ENCODE data around the gene ZNF800. TPM values are rescaled to one million over a fixed set of nuclear protein-coding genes. Genes with fewer than 3 reads are reported as not detected.

The ZNF800 gene
- total and polyA plus RNA-seq, 2 of the 8 experiments (the other 6 are each of a cell fraction or from before 2014, with no cell fraction given) = 1.0 to 6.5 TPM

- ChIA-PET CTCF (ENCODE audit: partially characterized antibody) (interaction anchor here (0.9 to 4.9 kb wide), 6 partner anchors 11 to 82 kb away, joined by 3 to 25 read pairs (median 4); no protein-coding TSS in a partner anchor), POLR2A (ENCODE audit: partially characterized antibody) (no interaction called here)
- Histone ChIP-seq H3K23me2 (ENCODE audit: low read depth, low read length) (no peaks in the 10 kb centered on the region), H3K56ac (replicated peaks; ENCODE audit: insufficient read length, low read depth, low read length) (no peak overlapping the region), H3K27me3 (replicated peaks in 1 of 4; ENCODE audit: control insufficient read depth in 3 of 4, extremely low read depth in 1 of 4, insufficient read depth in 3 of 4, low read length in 3 of 4) (no peaks in the 10 kb centered on the region), H3K79me2 (ENCODE audit: control insufficient read depth in 1 of 2, insufficient read depth in 2 of 2, low read length in 2 of 2) (no peaks in the 10 kb centered on the region), H3K23ac (ENCODE audit: insufficient read length) (no peak overlapping the region), H4K5ac (ENCODE audit: insufficient read length, low read depth, low read length) (no peak overlapping the region), H4K20me1 (replicated peaks in 1 of 2; ENCODE audit: control insufficient read depth in 1 of 2, insufficient read depth in 2 of 2, low read length in 2 of 2) (no peaks in the 10 kb centered on the region), H2BK12ac (ENCODE audit: low read depth, low read length) (no peak overlapping the region), H2BK120ac (replicated peaks; ENCODE audit: low read depth, low read length) (no peak overlapping the region), H3K4ac (replicated peaks; ENCODE audit: insufficient read length, low read depth, low read length) (no peak overlapping the region), H3K9ac (replicated peaks in 1 of 4; ENCODE audit: extremely low read depth in 1 of 4, low read depth in 3 of 4, low read length in 3 of 4) (no peak overlapping the region), H3K4me1 (replicated peaks in 1 of 4; ENCODE audit: control insufficient read depth in 3 of 4, insufficient read depth in 4 of 4, low read length in 3 of 4) (peaks cover 0 to 3% (median 0%) of the 10 kb centered on the region in 4 experiments; a peak in 1 of 7 replicates), H3K79me1 (ENCODE audit: low read depth, low read length) (no peaks in the 10 kb centered on the region), H3K4me2 (ENCODE audit: insufficient read depth in 1 of 2, low read depth in 2 of 2, low read length in 2 of 2) (no peak overlapping the region), H3K9me3 (ENCODE audit: insufficient read depth in 2 of 2, low read depth in 1 of 2, low read length in 1 of 2) (no peaks in the 10 kb centered on the region), H2BK20ac (ENCODE audit: low read length) (no peak overlapping the region), H4K8ac (ENCODE audit: extremely low read depth, insufficient read depth, low read length) (no peak overlapping the region), H3K14ac (ENCODE audit: insufficient read length) (no peak overlapping the region), H2AFZ (ENCODE audit: low read length) (peak overlapping the region; percentile 97), H2AK5ac (ENCODE audit: low read depth, low read length) (no peak overlapping the region), H2BK15ac (ENCODE audit: low read length) (0 out of 2 replicates have a peak overlapping the region, but pooled peaks have one; percentile 49), H3K18ac (ENCODE audit: extremely low read depth, low read length) (no peak overlapping the region), H3K36me3 (ENCODE audit: control insufficient read depth in 2 of 4, insufficient read depth in 4 of 4, low read length in 3 of 4) (no peaks in the 10 kb centered on the region), H4K91ac (replicated peaks; ENCODE audit: insufficient read length, low read length) (no peak overlapping the region), H3K27ac (ENCODE audit: low read depth, low read length) (no peak overlapping the region), H3K4me3 (ENCODE audit: extremely low read depth in 1 of 4, insufficient read depth in 2 of 4, low read depth in 3 of 4, low read length in 4 of 4) (no peak overlapping the region), H2BK5ac (ENCODE audit: low read depth, low read length) (no peak overlapping the region)
- 76% methylated on average over 7 of the region's 7 CpGs; no CpG with 5 or more reads in 1 of the 2 experiments for WGBS, 2 experiments (ENCODE audit: extremely low coverage in 1 of 2, insufficient coverage in 1 of 2, insufficient read length in 1 of 2, insufficient replicate concordance in 2 of 2, low coverage in 1 of 2, low lambda C conversion rate in 2 of 2, missing lambda C conversion rate in 1 of 2)
- no peak for FAIRE-seq
- DNase-seq (ENCODE audit: low read depth in 1 of 2, low spot score in 2 of 2) = no peak
- no peak for TF ChIP-seq BACH1 (IDR thresholded peaks at IDR 0.05; ENCODE audit: low read length)
- TF ChIP-seq KDM5A (IDR thresholded peaks at IDR 0.05; ENCODE audit: low read length) = no peak
- no peak for TF ChIP-seq CTCF (IDR thresholded peaks at IDR 0.05; ENCODE audit: control extremely low read depth in 1 of 3, insufficient read depth in 1 of 3, low read depth in 1 of 3, low read length in 3 of 3)
- no peak for TF ChIP-seq E2F6 (IDR thresholded peaks at IDR 0.05)
- TF ChIP-seq TAF1 (IDR thresholded peaks at IDR 0.05; ENCODE audit: low read depth, low read length) = no peak
- TF ChIP-seq ATF2 (IDR thresholded peaks at IDR 0.05; ENCODE audit: low read length) = no peak
- no peak for TF ChIP-seq PHF8 (conservative IDR thresholded peaks at IDR 0.05; ENCODE audit: low read depth, low read length)
- TF ChIP-seq BRCA1 (IDR thresholded peaks at IDR 0.05; ENCODE audit: low read depth, low read length) = no peak
Observed at GRCh38 chr7:127322832-127323493, 69.5 kb downstream of the ZNF800 start.
